Coronary artery (tissue), 2 donors: ENCODE data around the gene OMA1.

Experiments used
- DNase-seq: peaks from one replicate; pipeline ENCODE4 v3.0.0-alpha.2; 2017; ENCODE audit warnings: low spot score
- H3K27ac ChIP-seq, 2 donors: fragments of 200-600 bp; sonication (generic); one replicate each; pipeline ENCODE4 v1.5.1; 2016 to 2019
- H3K4me3 ChIP-seq: fragments of 200-600 bp; sonication (generic); 2 replicates; pipeline ENCODE4 v1.5.1; 2016; ENCODE audit warnings: mild to moderate bottlenecking, moderate library complexity
- CTCF ChIP-seq: fragments of 200-600 bp; sonication (generic); IDR thresholded peaks from one replicate; pipeline ENCODE4 v1.5.1; 2019; ENCODE audit warnings: antibody characterized with exemption

Gene OMA1

GRCh38 chr1:58546520-58547308, at the start of gene OMA1:
OMA1 (minus strand) TSS chr1:58546726; CDS start chr1:58539294, 7,432 bp downstream.
- peak; percentile 96 for TF ChIP-seq CTCF
- Histone ChIP-seq H3K4me3 (peak within 1 kb of the TSS; percentile 82), H3K27ac (peak within 1 kb of the TSS; percentile 100)
- peak; percentile 99 for DNase-seq

GRCh38 chr1:58594546-58594945, 48.0 kb upstream of the OMA1 start:
- H3K27ac ChIP-seq: no peak overlapping the region
- no peak overlapping the region for H3K4me3 ChIP-seq
- no peak for TF ChIP-seq CTCF
- DNase-seq: no peak

- peak; percentile 90 for DNase-seq
- Histone ChIP-seq H3K27ac (peak overlapping the region; percentile 21 to 84), H3K4me3 (no peak overlapping the region)
- TF ChIP-seq CTCF: no peak
Measured at GRCh38 chr1:58592522-58593134, 46.1 kb upstream of the OMA1 start.

- no peak for TF ChIP-seq CTCF
- DNase-seq: no peak
- Histone ChIP-seq H3K4me3 (no peak overlapping the region), H3K27ac (peak overlapping the region; percentile 21 to 84)
Measured at GRCh38 chr1:58591806-58592205, 45.3 kb upstream of the OMA1 start.

GRCh38 chr1:58590019-58590418, 43.5 kb upstream of the OMA1 start:
- Histone ChIP-seq H3K4me3 (no peak overlapping the region), H3K27ac (no peak overlapping the region)
- no peak for TF ChIP-seq CTCF
- DNase-seq: no peak

GRCh38 chr1:58588396-58588795, 41.9 kb upstream of the OMA1 start:
- DNase-seq: no peak
- no peak overlapping the region for H3K4me3 ChIP-seq
- TF ChIP-seq CTCF: no peak
- no peak overlapping the region for H3K27ac ChIP-seq

GRCh38 chr1:58587667-58588066, 41.1 kb upstream of the OMA1 start:
- no peak for DNase-seq
- TF ChIP-seq CTCF: no peak
- no peak overlapping the region for H3K4me3 ChIP-seq
- H3K27ac ChIP-seq: no peak overlapping the region
